ENCODE results near the gene LTB4R2.

LTB4R2 gene

DNA sequence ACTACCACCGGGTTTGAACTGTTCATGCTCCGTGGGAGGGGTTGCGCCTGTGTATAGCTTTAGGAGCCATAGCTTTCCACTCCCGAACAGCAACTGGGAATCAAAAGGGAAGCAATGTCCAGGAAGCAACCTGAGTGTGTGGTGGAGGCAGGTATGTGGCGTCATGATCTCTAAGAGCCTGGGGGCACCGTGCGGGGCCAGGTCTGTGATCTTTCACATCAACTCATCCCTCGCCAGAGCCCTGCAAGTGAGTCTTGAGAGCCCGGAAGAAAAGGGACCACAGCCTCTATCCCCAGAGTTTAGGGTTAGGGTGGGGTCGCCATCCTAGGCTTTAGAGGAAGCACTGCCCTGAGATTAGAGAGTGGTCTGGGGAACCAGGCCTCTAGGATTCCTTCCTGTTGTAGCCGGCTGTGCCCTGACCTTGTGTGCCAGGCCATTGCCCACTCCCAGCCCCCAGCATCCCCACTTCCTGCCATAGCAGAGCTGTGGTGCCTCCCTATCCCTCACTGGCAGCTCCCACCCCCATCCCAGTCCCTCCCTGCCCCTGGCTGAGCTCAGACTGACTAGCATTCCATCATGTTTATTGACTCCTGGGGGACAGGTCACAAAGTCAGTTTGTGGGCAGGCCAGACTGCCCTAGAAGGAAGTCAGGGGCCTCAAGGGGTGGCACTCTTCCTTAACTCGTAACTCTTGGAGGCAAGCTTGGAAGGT is 25.7 kb downstream of the LTB4R2 start:
- TF ChIP-seq, protein P1, sequence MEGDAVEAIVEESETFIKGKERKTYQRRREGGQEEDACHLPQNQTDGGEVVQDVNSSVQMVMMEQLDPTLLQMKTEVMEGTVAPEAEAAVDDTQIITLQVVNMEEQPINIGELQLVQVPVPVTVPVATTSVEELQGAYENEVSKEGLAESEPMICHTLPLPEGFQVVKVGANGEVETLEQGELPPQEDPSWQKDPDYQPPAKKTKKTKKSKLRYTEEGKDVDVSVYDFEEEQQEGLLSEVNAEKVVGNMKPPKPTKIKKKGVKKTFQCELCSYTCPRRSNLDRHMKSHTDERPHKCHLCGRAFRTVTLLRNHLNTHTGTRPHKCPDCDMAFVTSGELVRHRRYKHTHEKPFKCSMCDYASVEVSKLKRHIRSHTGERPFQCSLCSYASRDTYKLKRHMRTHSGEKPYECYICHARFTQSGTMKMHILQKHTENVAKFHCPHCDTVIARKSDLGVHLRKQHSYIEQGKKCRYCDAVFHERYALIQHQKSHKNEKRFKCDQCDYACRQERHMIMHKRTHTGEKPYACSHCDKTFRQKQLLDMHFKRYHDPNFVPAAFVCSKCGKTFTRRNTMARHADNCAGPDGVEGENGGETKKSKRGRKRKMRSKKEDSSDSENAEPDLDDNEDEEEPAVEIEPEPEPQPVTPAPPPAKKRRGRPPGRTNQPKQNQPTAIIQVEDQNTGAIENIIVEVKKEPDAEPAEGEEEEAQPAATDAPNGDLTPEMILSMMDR (IDR thresholded peaks at IDR 0.05; ENCODE audit: poor library complexity, severe bottlenecking) = no peak
- no peaks in the 10 kb centered on the region for H3K9me3 ChIP-seq (ENCODE audit: severe bottlenecking)
- no peak overlapping the region for H3K27ac ChIP-seq (ENCODE audit: poor library complexity, severe bottlenecking)
- no peaks in the 10 kb centered on the region for H3K36me3 ChIP-seq (ENCODE audit: low read depth)
- DNase-seq (ENCODE audit: low spot score) (no peak), ATAC-seq (ENCODE audit: low read depth) (no peak)
- H3K27me3 ChIP-seq (ENCODE audit: insufficient read depth, poor library complexity, severe bottlenecking) = peaks cover 23% of the 10 kb centered on the region
- H3K4me1 ChIP-seq (ENCODE audit: insufficient read depth, poor library complexity, severe bottlenecking) = peaks cover 3% of the 10 kb centered on the region
- H3K4me3 ChIP-seq (ENCODE audit: severe bottlenecking) = no peak overlapping the region

DNA sequence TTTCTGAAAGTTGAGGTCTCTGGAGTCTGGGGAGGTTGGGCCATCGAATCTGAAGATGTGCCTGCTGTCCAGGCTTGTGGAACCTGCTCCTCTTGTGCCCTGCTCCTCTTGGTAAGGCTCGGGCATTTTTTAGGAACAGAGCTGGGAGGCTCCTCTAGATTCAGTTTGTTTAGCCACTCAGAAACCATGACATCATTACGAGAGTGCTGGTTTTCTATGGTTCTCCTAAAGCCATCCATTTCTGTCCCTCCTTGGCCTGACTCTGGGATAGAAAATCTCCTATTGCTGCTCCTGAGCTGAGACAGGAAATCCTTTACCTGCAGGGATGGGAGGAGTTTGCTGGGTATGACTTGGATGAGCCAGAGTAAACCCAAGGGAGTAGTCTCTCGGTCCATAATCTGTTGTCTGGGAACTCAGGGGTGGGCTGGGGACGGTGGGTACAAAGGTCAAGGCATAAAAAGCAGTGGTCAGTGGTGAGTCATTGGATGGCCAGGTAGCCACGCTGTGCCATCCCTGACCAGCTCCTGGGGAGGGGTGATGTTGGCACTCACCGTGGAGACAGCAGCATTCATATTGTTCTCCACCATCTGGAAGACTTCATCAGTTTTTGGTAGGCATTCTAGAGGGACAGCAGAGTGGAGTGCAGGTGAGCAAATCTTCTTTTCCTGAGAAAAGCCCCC is 27.3 kb downstream of the LTB4R2 start:
- TF ChIP-seq, protein P1 (IDR thresholded peaks at IDR 0.05; ENCODE audit: poor library complexity, severe bottlenecking) = no peak
- DNase-seq (ENCODE audit: low spot score) = no peak
- no peak for ATAC-seq (ENCODE audit: low read depth)
- Histone ChIP-seq H3K27me3 (ENCODE audit: insufficient read depth, poor library complexity, severe bottlenecking) (peaks cover 23% of the 10 kb centered on the region), H3K4me1 (ENCODE audit: insufficient read depth, poor library complexity, severe bottlenecking) (peaks cover 3% of the 10 kb centered on the region), H3K4me3 (ENCODE audit: severe bottlenecking) (no peak overlapping the region), H3K27ac (ENCODE audit: poor library complexity, severe bottlenecking) (no peak overlapping the region), H3K36me3 (ENCODE audit: low read depth) (no peaks in the 10 kb centered on the region), H3K9me3 (ENCODE audit: severe bottlenecking) (no peaks in the 10 kb centered on the region)

DNA sequence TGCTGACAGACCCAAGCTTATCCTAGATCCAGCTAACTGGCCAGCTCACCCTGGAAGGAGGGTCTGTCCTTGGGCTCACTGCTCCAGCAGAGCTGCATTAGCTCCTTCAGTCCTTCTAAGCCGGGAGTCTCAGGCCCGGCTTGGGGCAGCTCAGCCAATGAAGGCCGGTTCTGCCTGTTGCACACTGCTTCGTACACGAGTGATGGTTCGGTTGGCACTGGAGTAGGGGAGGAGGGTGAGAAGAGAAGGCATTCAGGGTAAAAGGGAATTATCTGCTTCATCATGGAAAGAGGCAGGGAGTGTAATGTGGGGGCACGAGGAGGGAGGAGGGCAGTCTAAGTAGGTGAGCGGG is 27.9 kb downstream of the LTB4R2 start:
- TF ChIP-seq, protein P1 (IDR thresholded peaks at IDR 0.05; ENCODE audit: poor library complexity, severe bottlenecking) = no peak
- H3K4me1 ChIP-seq (ENCODE audit: insufficient read depth, poor library complexity, severe bottlenecking) = peaks cover 3% of the 10 kb centered on the region
- no peak for ATAC-seq (ENCODE audit: low read depth)
- no peaks in the 10 kb centered on the region for H3K36me3 ChIP-seq (ENCODE audit: low read depth)
- no peak overlapping the region for H3K4me3 ChIP-seq (ENCODE audit: severe bottlenecking)
- H3K27ac ChIP-seq (ENCODE audit: poor library complexity, severe bottlenecking) = no peak overlapping the region
- DNase-seq (ENCODE audit: low spot score) = no peak
- peaks cover 22% of the 10 kb centered on the region for H3K27me3 ChIP-seq (ENCODE audit: insufficient read depth, poor library complexity, severe bottlenecking)
- H3K9me3 ChIP-seq (ENCODE audit: severe bottlenecking) = no peaks in the 10 kb centered on the region

DNA sequence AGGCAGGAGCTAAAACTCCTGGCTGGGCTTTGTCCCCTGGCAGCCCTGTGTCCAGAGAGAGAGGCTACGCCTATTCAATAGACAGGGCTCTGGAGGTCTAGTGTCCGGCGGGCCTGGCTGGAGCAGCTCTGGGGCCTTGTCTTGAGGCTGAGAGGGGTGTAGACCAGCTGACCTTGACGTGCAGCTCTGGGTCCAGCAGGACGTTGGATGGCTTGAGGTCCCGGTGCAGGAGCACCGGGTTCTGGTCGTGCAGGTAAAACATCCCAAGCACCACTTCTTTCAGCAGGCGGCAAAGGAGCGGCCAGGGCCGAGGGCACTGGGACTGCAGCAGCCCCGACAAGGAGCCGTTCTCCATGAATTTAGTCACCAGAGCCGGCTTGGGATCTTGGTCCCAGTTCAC is 28.9 kb downstream of the LTB4R2 start:
- no peak for ATAC-seq (ENCODE audit: low read depth)

More for the DNA sequence above, 28.9 kb downstream of the LTB4R2 start:
- Histone ChIP-seq H3K4me3 (ENCODE audit: severe bottlenecking) (no peak overlapping the region), H3K4me1 (ENCODE audit: insufficient read depth, poor library complexity, severe bottlenecking) (peaks cover 2% of the 10 kb centered on the region), H3K36me3 (ENCODE audit: low read depth) (no peaks in the 10 kb centered on the region), H3K27ac (ENCODE audit: poor library complexity, severe bottlenecking) (no peak overlapping the region), H3K27me3 (ENCODE audit: insufficient read depth, poor library complexity, severe bottlenecking) (peaks cover 13% of the 10 kb centered on the region), H3K9me3 (ENCODE audit: severe bottlenecking) (no peaks in the 10 kb centered on the region)
- TF ChIP-seq, protein P1 (IDR thresholded peaks at IDR 0.05; ENCODE audit: poor library complexity, severe bottlenecking) = no peak
- no peak for DNase-seq (ENCODE audit: low spot score)

Data from RWPE2 (cell line).